GM15510 (cell line): Measurements from ENCODE around the gene SIKE1.

Source experiments
- POLR2A ChIP-seq: IDR thresholded peaks from 3 replicates; pipeline ENCODE4 v1.6.1; 2011; ENCODE audit warnings: borderline replicate concordance; ENCODE audit not compliant: insufficient read length; ENCODE audit errors: extremely low read depth

SIKE1 gene

GRCh38 chr1:114780344-114781226, at the start of gene SIKE1:
Gene SIKE1, minus strand, starts transcription at chr1:114780685. Its CDS starts 78 bp downstream, at chr1:114780607.
- TF ChIP-seq POLR2A = peak; percentile 97

GRCh38 chr1:114828251-114828650, 47.8 kb upstream of the SIKE1 start:
- no peak for TF ChIP-seq POLR2A

DNA sequence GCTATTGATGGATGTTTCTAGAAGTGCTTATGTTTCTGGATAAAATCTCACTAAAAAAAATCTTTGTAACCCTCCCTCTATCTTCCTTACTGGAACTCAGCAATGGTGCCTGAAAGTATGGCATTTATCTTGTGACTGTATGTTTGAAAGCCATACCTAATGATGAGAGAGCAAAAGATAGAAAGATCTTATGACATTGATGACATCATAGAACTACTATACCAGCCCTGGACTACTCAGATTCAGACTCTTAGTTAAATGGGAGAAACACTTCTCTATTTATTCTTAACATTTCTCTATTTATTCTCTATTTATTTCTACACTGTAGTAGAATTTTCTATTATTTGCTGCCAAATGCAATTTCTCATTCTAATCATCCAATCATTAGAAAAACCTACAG, 41.5 kb upstream of the SIKE1 start:
- TF ChIP-seq POLR2A = no peak

DNA sequence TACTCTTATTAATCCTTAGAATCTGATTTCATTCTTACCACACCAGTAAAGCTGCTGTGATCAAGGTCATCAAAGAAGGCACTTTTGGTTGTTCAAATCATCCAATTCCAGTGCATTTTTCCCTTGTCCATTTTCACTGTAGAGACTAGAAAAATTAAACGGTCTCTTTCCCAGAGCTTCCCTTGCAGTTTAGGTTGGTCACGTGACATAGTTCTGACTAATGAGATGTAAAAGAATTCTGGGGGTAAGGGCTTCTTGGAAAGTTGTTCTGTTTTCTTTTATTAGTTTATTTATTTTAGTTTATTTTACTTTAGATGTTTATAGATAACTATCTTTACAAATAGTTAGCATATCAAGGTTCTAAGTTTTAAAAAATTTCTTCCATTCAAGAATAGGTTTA, 39.9 kb upstream of the SIKE1 start:
- no peak for TF ChIP-seq POLR2A

- TF ChIP-seq POLR2A = no peak
These were observed 39.4 kb upstream of the SIKE1 start for GRCh38 chr1:114819869-114820268.

DNA sequence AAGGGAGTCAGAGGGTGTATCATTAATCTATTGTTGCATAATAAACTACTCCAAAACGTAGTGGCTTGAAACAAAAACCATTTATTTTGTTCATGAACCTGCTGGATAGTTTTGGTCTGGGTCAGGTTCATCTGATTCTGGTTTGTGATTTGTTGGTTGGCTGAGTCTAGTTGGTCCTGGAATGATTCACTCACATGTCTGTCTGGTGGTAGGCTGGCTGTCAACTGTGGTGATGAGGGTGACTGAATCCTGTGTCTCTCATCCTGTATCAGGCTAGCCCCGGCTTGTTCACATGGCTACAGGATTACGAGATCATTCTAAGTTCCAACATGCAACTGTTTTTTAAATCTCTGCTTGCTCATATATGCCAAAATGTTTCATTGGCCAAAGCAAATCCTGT, 22.5 kb upstream of the SIKE1 start:
- no peak for TF ChIP-seq POLR2A

GRCh38 chr1:114794038-114794437, 13.6 kb upstream of the SIKE1 start:
- TF ChIP-seq POLR2A = no peak

GRCh38 chr1:114782476-114782875, 2.0 kb upstream of the SIKE1 start:
- TF ChIP-seq POLR2A = no peak

DNA sequence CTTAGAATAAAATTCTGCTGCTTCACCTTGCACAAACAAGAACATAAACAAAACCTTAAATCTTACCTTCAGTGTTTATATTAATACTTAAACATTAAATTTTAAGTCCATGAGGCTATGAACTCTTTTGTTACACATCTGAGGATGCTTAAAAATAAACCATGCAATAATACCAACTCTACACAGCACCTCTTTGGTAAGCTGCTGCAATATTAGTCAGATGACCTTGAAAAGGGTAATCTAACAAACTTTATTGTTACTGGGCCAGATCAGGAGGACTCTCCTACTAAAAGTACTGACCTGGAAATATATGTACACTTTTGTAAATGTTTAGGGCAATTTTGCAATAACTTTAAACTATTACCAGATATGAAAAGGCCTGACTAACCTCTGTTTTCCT, 763 bp downstream of the SIKE1 start:
- no peak for TF ChIP-seq POLR2A

- TF ChIP-seq POLR2A = no peak
These were observed 8.5 kb downstream of the SIKE1 start for GRCh38 chr1:114771992-114772391.

- no peak for TF ChIP-seq POLR2A
These were observed 9.5 kb downstream of the SIKE1 start for GRCh38 chr1:114770989-114771388.

GRCh38 chr1:114764689-114765088, 15.8 kb downstream of the SIKE1 start:
- TF ChIP-seq POLR2A = no peak

GRCh38 chr1:114758256-114758832, 22.1 kb downstream of the SIKE1 start:
- TF ChIP-seq POLR2A = no peak

DNA sequence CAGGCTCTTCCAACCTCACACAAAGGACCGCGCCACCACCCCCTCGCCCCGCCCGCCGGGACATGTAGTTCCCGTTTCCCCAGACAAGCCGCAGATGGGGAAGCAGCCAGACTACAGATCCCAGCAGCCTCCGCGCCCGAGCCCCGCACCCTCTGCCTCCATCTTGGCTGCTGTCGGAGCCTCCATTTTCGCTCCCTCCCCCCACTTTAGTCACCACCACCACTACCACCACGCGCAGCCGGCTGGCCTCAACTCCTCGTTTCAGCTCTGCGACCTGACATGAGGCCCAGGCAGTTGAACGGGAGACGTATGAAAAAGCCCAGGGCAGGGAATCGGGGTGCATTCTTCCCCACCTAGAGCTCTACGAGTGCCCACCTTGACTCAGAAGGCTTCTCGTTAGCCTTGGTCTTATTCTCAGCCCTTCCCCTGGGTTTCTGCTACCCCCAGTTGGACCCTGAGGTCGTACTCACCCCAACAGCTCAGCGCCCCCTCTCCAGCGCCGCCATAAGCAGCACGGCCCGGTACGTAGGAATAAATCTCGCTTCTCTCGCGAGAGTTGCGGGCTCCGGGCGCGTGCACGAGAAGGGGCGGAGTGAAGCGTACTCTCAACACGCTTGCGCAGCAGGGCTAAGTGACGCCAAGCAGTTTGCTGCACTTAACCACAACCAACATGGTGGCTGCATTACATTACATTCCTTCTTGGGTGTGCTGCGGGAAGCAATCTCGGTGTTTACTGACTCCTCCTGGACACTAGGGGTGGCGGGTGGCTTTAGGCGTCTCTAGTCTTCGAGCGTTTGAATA, 22.8 kb downstream of the SIKE1 start, which contains the start of gene CSDE1:
CSDE1 (minus strand) TSS at position 530 of the 801 bp plus-strand sequence. CDS start 18,094 bp downstream, outside the sequence.
- peak; percentile 93 for TF ChIP-seq POLR2A

DNA sequence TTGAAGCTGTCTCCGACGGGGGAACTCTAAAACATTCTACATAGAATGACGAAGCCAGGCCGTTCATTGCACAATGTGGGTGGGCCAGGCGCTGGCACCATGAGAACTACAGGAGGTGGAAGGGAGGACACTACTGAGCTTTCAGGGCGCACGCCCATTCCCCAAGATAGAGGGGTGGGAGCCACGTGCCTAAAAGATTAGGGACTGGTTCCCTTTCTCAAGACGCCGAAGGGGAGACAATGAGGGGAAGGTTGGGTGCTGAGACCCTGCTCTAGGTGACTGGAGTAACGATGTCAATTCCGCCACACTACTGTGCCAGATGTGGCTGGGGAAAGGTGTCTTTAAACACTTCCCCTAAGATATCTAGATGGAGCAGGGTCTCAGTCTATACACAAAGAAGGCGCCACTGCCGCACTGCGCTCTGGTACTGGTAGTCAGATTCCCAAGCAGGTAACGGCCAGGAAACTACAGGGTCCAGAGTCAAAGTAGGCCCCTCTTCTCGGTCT, 23.5 kb downstream of the SIKE1 start:
- TF ChIP-seq POLR2A = no peak
